GM19438 (cell line): ENCODE results near the gene SLC10A6.

Experiments
- ATAC-seq: cut with Tn5 transposase; IDR thresholded peaks from one replicate; pipeline ENCODE4 v1.9.1; 2021; ENCODE audit warnings: low read depth; ENCODE audit not compliant: unreplicated experiment

SLC10A6 gene

GRCh38 chr4:86853209-86853608 lies 4.0 kb upstream of the SLC10A6 start:
- no peak for ATAC-seq

- ATAC-seq: no peak
Measured at GRCh38 chr4:86848136-86848535, 1.0 kb downstream of the SLC10A6 start.

- no peak for ATAC-seq
Measured at GRCh38 chr4:86847571-86847970, 1.6 kb downstream of the SLC10A6 start.

- ATAC-seq: no peak
Measured at GRCh38 chr4:86846921-86847320, 2.3 kb downstream of the SLC10A6 start.

GRCh38 chr4:86845593-86845992 lies 3.6 kb downstream of the SLC10A6 start:
- no peak for ATAC-seq

GRCh38 chr4:86841309-86841708 lies 7.9 kb downstream of the SLC10A6 start:
- ATAC-seq: no peak

- no peak for ATAC-seq
Measured at GRCh38 chr4:86840858-86841257, 8.3 kb downstream of the SLC10A6 start.

GRCh38 chr4:86837691-86838503 lies 11.3 kb downstream of the SLC10A6 start:
- no peak for ATAC-seq

- no peak for ATAC-seq
Measured at GRCh38 chr4:86835677-86836076, 13.5 kb downstream of the SLC10A6 start.

- ATAC-seq: no peak
Measured at GRCh38 chr4:86834901-86835300, 14.3 kb downstream of the SLC10A6 start.

GRCh38 chr4:86833615-86834014 lies 15.6 kb downstream of the SLC10A6 start:
- no peak for ATAC-seq

GRCh38 chr4:86831262-86832130 lies 17.7 kb downstream of the SLC10A6 start:
- ATAC-seq: no peak

- no peak for ATAC-seq
Measured at GRCh38 chr4:86825511-86825910, 23.7 kb downstream of the SLC10A6 start.

GRCh38 chr4:86822136-86822535 lies 27.0 kb downstream of the SLC10A6 start:
- ATAC-seq: no peak

- no peak for ATAC-seq
Measured at GRCh38 chr4:86821151-86821550, 28.0 kb downstream of the SLC10A6 start.

- ATAC-seq: no peak
Measured at GRCh38 chr4:86819561-86819960, 29.6 kb downstream of the SLC10A6 start.

GRCh38 chr4:86818841-86819240 lies 30.3 kb downstream of the SLC10A6 start:
- ATAC-seq: no peak

- no peak for ATAC-seq
Measured at GRCh38 chr4:86818211-86818610, 31.0 kb downstream of the SLC10A6 start.

GRCh38 chr4:86816501-86817273 lies 32.5 kb downstream of the SLC10A6 start:
- ATAC-seq: no peak

GRCh38 chr4:86815653-86816052 lies 33.5 kb downstream of the SLC10A6 start:
- no peak for ATAC-seq

- no peak for ATAC-seq
Measured at GRCh38 chr4:86810847-86811246, 38.3 kb downstream of the SLC10A6 start.
